BLaER1 (cell line): ENCODE measurements around the gene CDC5L.

Experiments
- H3K27ac ChIP-seq: shearing (Covaris generic); formaldehyde crosslinking; 2 replicates; pipeline ENCODE4 v1.8.1; 2022
- H3K27me3 ChIP-seq: shearing (Covaris generic); formaldehyde crosslinking; 2 replicates; pipeline ENCODE4 v1.8.1; 2022
- H3K36me3 ChIP-seq: shearing (Covaris generic); formaldehyde crosslinking; 2 replicates; pipeline ENCODE4 v1.8.1; 2022
- H3K4me1 ChIP-seq: shearing (Covaris generic); formaldehyde crosslinking; 2 replicates; pipeline ENCODE4 v1.8.1; 2022
- H3K4me2 ChIP-seq: shearing (Covaris generic); formaldehyde crosslinking; 2 replicates; pipeline ENCODE4 v1.8.1; 2022
- H3K4me3 ChIP-seq: shearing (Covaris generic); formaldehyde crosslinking; 2 replicates; pipeline ENCODE4 v1.8.1; 2022
- H3K9ac ChIP-seq: shearing (Covaris generic); formaldehyde crosslinking; 2 replicates; pipeline ENCODE4 v1.8.1; 2022
- H3K9me3 ChIP-seq: shearing (Covaris generic); formaldehyde crosslinking; 2 replicates; pipeline ENCODE4 v1.8.1; 2022
- H4K20me1 ChIP-seq: shearing (Covaris generic); formaldehyde crosslinking; 2 replicates; pipeline ENCODE4 v1.8.1; 2022
- Cebpa-rat ChIP-seq: shearing (Covaris generic); IDR thresholded peaks from 2 replicates; pipeline ENCODE4 v1.8.1; 2022

CDC5L gene

GRCh38 chr6:44373051-44373450, 14.5 kb upstream of the CDC5L start:
- Histone ChIP-seq H3K4me3 (no peak overlapping the region), H3K4me2 (no peak overlapping the region), H3K27me3 (no peaks in the 10 kb centered on the region), H4K20me1 (no peaks in the 10 kb centered on the region), H3K9me3 (no peaks in the 10 kb centered on the region), H3K4me1 (no peaks in the 10 kb centered on the region; the same call in 1 of the 2 replicates), H3K9ac (no peak overlapping the region), H3K27ac (no peak overlapping the region), H3K36me3 (no peaks in the 10 kb centered on the region)
- TF ChIP-seq Cebpa-rat: no peak

GRCh38 chr6:44373787-44374186, 13.7 kb upstream of the CDC5L start:
- Histone ChIP-seq H3K4me1 (no peaks in the 10 kb centered on the region), H3K27ac (no peak overlapping the region), H3K9me3 (no peaks in the 10 kb centered on the region), H3K4me2 (no peak overlapping the region), H3K27me3 (no peaks in the 10 kb centered on the region), H4K20me1 (no peaks in the 10 kb centered on the region), H3K4me3 (no peak overlapping the region), H3K9ac (no peak overlapping the region), H3K36me3 (no peaks in the 10 kb centered on the region)
- no peak for TF ChIP-seq Cebpa-rat

GRCh38 chr6:44375071-44375470, 12.4 kb upstream of the CDC5L start:
- no peaks in the 10 kb centered on the region for H3K36me3 ChIP-seq
- no peaks in the 10 kb centered on the region for H3K27me3 ChIP-seq
- H4K20me1 ChIP-seq: no peaks in the 10 kb centered on the region
- H3K9me3 ChIP-seq: no peaks in the 10 kb centered on the region
- no peak overlapping the region for H3K27ac ChIP-seq
- no peak overlapping the region for H3K4me2 ChIP-seq
- no peak overlapping the region for H3K9ac ChIP-seq
- no peaks in the 10 kb centered on the region for H3K4me1 ChIP-seq
- no peak overlapping the region for H3K4me3 ChIP-seq
- TF ChIP-seq Cebpa-rat: no peak

GRCh38 chr6:44377484-44377883, 10.0 kb upstream of the CDC5L start:
- TF ChIP-seq Cebpa-rat: no peak
- Histone ChIP-seq H3K4me2 (no peak overlapping the region), H3K9me3 (no peaks in the 10 kb centered on the region), H3K9ac (no peak overlapping the region), H3K4me3 (no peak overlapping the region), H3K27me3 (no peaks in the 10 kb centered on the region), H3K36me3 (no peaks in the 10 kb centered on the region), H3K4me1 (no peaks in the 10 kb centered on the region), H3K27ac (no peak overlapping the region), H4K20me1 (no peaks in the 10 kb centered on the region)

- Histone ChIP-seq H3K4me2 (no peak overlapping the region), H3K9ac (no peak overlapping the region), H3K4me3 (no peak overlapping the region), H3K4me1 (no peaks in the 10 kb centered on the region), H3K27me3 (no peaks in the 10 kb centered on the region), H3K27ac (no peak overlapping the region), H3K9me3 (no peaks in the 10 kb centered on the region), H3K36me3 (no peaks in the 10 kb centered on the region), H4K20me1 (no peaks in the 10 kb centered on the region)
- TF ChIP-seq Cebpa-rat: no peak
Observed at GRCh38 chr6:44377971-44378370, 9.5 kb upstream of the CDC5L start.

- Histone ChIP-seq H3K9me3 (no peaks in the 10 kb centered on the region), H3K4me3 (no peak overlapping the region), H3K27ac (no peak overlapping the region), H3K4me1 (peaks cover 6% of the 10 kb centered on the region), H3K27me3 (no peaks in the 10 kb centered on the region), H3K9ac (no peak overlapping the region), H3K36me3 (no peaks in the 10 kb centered on the region), H3K4me2 (no peak overlapping the region), H4K20me1 (no peaks in the 10 kb centered on the region)
- no peak for TF ChIP-seq Cebpa-rat
Observed at GRCh38 chr6:44381739-44382138, 5.8 kb upstream of the CDC5L start.

- peaks cover 32% of the 10 kb centered on the region for H3K4me1 ChIP-seq
- no peak for TF ChIP-seq Cebpa-rat
- peak overlapping the region; percentile 95; the same call in 1 of the 2 replicates for H3K9ac ChIP-seq
- H3K4me2 ChIP-seq: peak overlapping the region; percentile 91
- H3K27ac ChIP-seq: peak overlapping the region; percentile 96; the same call in 1 of the 2 replicates
- peak overlapping the region; percentile 86 for H3K4me3 ChIP-seq
- H3K9me3 ChIP-seq: no peaks in the 10 kb centered on the region
- H4K20me1 ChIP-seq: peaks cover 30% of the 10 kb centered on the region
- H3K27me3 ChIP-seq: no peaks in the 10 kb centered on the region
- H3K36me3 ChIP-seq: peaks cover 22% of the 10 kb centered on the region
Observed at GRCh38 chr6:44386364-44386928, 1.1 kb upstream of the CDC5L start.

- no peaks in the 10 kb centered on the region for H3K27me3 ChIP-seq
- H3K4me2 ChIP-seq: peak overlapping the region; percentile 91
- no peak for TF ChIP-seq Cebpa-rat
- H3K4me1 ChIP-seq: peaks cover 32% of the 10 kb centered on the region
- peak overlapping the region; percentile 86 for H3K4me3 ChIP-seq
- peak overlapping the region; percentile 95 for H3K9ac ChIP-seq
- H3K9me3 ChIP-seq: no peaks in the 10 kb centered on the region
- H3K27ac ChIP-seq: peak overlapping the region; percentile 96
- peaks cover 35% of the 10 kb centered on the region for H4K20me1 ChIP-seq
- H3K36me3 ChIP-seq: peaks cover 27% of the 10 kb centered on the region
Observed at GRCh38 chr6:44386929-44387345, 569 bp upstream of the CDC5L start.

- Histone ChIP-seq H3K9me3 (no peaks in the 10 kb centered on the region), H3K36me3 (peaks cover 39% of the 10 kb centered on the region), H3K4me3 (peak overlapping the region; percentile 86), H3K27ac (peak overlapping the region; percentile 52; the same call in 1 of the 2 replicates), H3K27me3 (no peaks in the 10 kb centered on the region), H4K20me1 (peaks cover 40% of the 10 kb centered on the region), H3K4me2 (peak overlapping the region; percentile 98), H3K9ac (peak overlapping the region; percentile 95), H3K4me1 (peaks cover 32% of the 10 kb centered on the region)
- TF ChIP-seq Cebpa-rat: no peak
Observed at GRCh38 chr6:44388135-44388487, 605 bp downstream of the CDC5L start.

GRCh38 chr6:44388887-44389286, 1.4 kb downstream of the CDC5L start:
- no peak for TF ChIP-seq Cebpa-rat
- H3K9ac ChIP-seq: peak overlapping the region; percentile 95; the same call in 1 of the 2 replicates
- no peak overlapping the region for H3K27ac ChIP-seq

More at GRCh38 chr6:44388887-44389286, 1.4 kb downstream of the CDC5L start:
- Histone ChIP-seq H3K4me2 (peak overlapping the region; percentile 98), H3K27me3 (no peaks in the 10 kb centered on the region), H3K4me1 (peaks cover 32% of the 10 kb centered on the region), H3K36me3 (peaks cover 47% of the 10 kb centered on the region), H3K4me3 (peak overlapping the region; percentile 86), H4K20me1 (peaks cover 45% of the 10 kb centered on the region), H3K9me3 (no peaks in the 10 kb centered on the region)
